Liver (tissue), 3 donors: ENCODE results near the gene UPK3A.

Experiments
- CTCF ChIP-seq: fragments of 150-350 bp; IDR thresholded peaks from 2 replicates; pipeline ENCODE4 v1.5.1; 2017; ENCODE audit warnings: improper control_type of control experiment, low read depth, low read length; ENCODE audit not compliant: missing input control
- EGR1 ChIP-seq, 2 donors: IDR thresholded peaks; 2 replicates each; pipeline ENCODE4 v1.6.1; 2016 to 2018; ENCODE audit warnings: antibody characterized with exemption in 2 of 2, low read depth in 2 of 2
- NR2F2 ChIP-seq: IDR thresholded peaks from 2 replicates; pipeline ENCODE4 v1.6.1; 2016; ENCODE audit warnings: antibody characterized with exemption
- REST ChIP-seq: IDR thresholded peaks from 2 replicates; pipeline ENCODE4 v1.6.1; 2016; ENCODE audit warnings: antibody characterized with exemption, mild to moderate bottlenecking
- YY1 ChIP-seq: IDR thresholded peaks from 2 replicates; pipeline ENCODE4 v1.6.1; 2016; ENCODE audit warnings: antibody characterized with exemption, mild to moderate bottlenecking
- donor health status: healthy.
- donor health status: healthy.

GRCh38 chr22:45310331-45310976 lies 25.7 kb downstream of the UPK3A start:
- no peak for TF ChIP-seq CTCF
- no peak for TF ChIP-seq EGR1 (IDR thresholded peaks at IDR 0.05; ENCODE audit: low read depth in 2 of 2)
- TF ChIP-seq REST, result no peak
- no peak for TF ChIP-seq YY1
- no peak for TF ChIP-seq NR2F2
